ENCODE measurements around the gene BICD1. TPM values are rescaled to one million over a fixed set of nuclear protein-coding genes. Genes with fewer than 3 reads are reported as not detected.
"Not testable (repeated sequence)": the region's sequence is repeated elsewhere in the genome, so short reads cannot be mapped to it uniquely, and the experiment has no call there.

Gene BICD1
- total RNA-seq, 1 donor from 2014 or later: 13.1 TPM

GRCh38 chr12:32181498-32182175, 75.0 kb downstream of the BICD1 start:
- Histone ChIP-seq H3K36me3 (ENCODE audit: control insufficient read depth, insufficient read depth, low read length) (peaks cover 1% of the 10 kb centered on the region), H3K27me3 (ENCODE audit: control insufficient read depth, insufficient read depth, low read length) (no peaks in the 10 kb centered on the region), H3K4me3 (ENCODE audit: low read depth, low read length) (no peak overlapping the region)
- TF ChIP-seq CTCF (IDR thresholded peaks at IDR 0.05; ENCODE audit: insufficient read depth, low read length, poor library complexity, severe bottlenecking): no peak
- DNase-seq (ENCODE audit: low read depth): no peak

- DNase-seq (ENCODE audit: low read depth): no peak
- no peak for TF ChIP-seq CTCF (IDR thresholded peaks at IDR 0.05; ENCODE audit: insufficient read depth, low read length, poor library complexity, severe bottlenecking)
These were observed 77.0 kb downstream of the BICD1 start for GRCh38 chr12:32183650-32184049.

GRCh38 chr12:32187127-32187526, 80.5 kb downstream of the BICD1 start:
- not testable (repeated sequence) for DNase-seq (ENCODE audit: low read depth); H3K36me3 ChIP-seq (ENCODE audit: control insufficient read depth, insufficient read depth, low read length); H3K27me3 ChIP-seq (ENCODE audit: control insufficient read depth, insufficient read depth, low read length); H3K4me3 ChIP-seq (ENCODE audit: low read depth, low read length)

More at GRCh38 chr12:32183650-32184049, 77.0 kb downstream of the BICD1 start:
- H3K36me3 ChIP-seq (ENCODE audit: control insufficient read depth, insufficient read depth, low read length): peaks cover 1% of the 10 kb centered on the region
- H3K27me3 ChIP-seq (ENCODE audit: control insufficient read depth, insufficient read depth, low read length): no peaks in the 10 kb centered on the region
- H3K4me3 ChIP-seq (ENCODE audit: low read depth, low read length): no peak overlapping the region

- H3K36me3 ChIP-seq (ENCODE audit: control insufficient read depth, insufficient read depth, low read length): no peaks in the 10 kb centered on the region
These were observed 84.8 kb downstream of the BICD1 start for GRCh38 chr12:32191445-32191844.

GRCh38 chr12:32196250-32197198, 89.9 kb downstream of the BICD1 start:
- no peak for TF ChIP-seq CTCF (IDR thresholded peaks at IDR 0.05; ENCODE audit: insufficient read depth, low read length, poor library complexity, severe bottlenecking)

More at GRCh38 chr12:32191445-32191844, 84.8 kb downstream of the BICD1 start:
- no peak for TF ChIP-seq CTCF (IDR thresholded peaks at IDR 0.05; ENCODE audit: insufficient read depth, low read length, poor library complexity, severe bottlenecking)
- DNase-seq (ENCODE audit: low read depth): no peak
- no peaks in the 10 kb centered on the region for H3K27me3 ChIP-seq (ENCODE audit: control insufficient read depth, insufficient read depth, low read length)
- no peak overlapping the region for H3K4me3 ChIP-seq (ENCODE audit: low read depth, low read length)

GRCh38 chr12:32197421-32197820, 90.8 kb downstream of the BICD1 start:
- Histone ChIP-seq H3K4me3 (ENCODE audit: low read depth, low read length) (no peak overlapping the region), H3K27me3 (ENCODE audit: control insufficient read depth, insufficient read depth, low read length) (no peaks in the 10 kb centered on the region), H3K36me3 (ENCODE audit: control insufficient read depth, insufficient read depth, low read length) (no peaks in the 10 kb centered on the region)
- no peak for DNase-seq (ENCODE audit: low read depth)
- no peak for TF ChIP-seq CTCF (IDR thresholded peaks at IDR 0.05; ENCODE audit: insufficient read depth, low read length, poor library complexity, severe bottlenecking)

More at GRCh38 chr12:32196250-32197198, 89.9 kb downstream of the BICD1 start:
- no peak for DNase-seq (ENCODE audit: low read depth)
- H3K4me3 ChIP-seq (ENCODE audit: low read depth, low read length): no peak overlapping the region
- no peaks in the 10 kb centered on the region for H3K27me3 ChIP-seq (ENCODE audit: control insufficient read depth, insufficient read depth, low read length)
- no peaks in the 10 kb centered on the region for H3K36me3 ChIP-seq (ENCODE audit: control insufficient read depth, insufficient read depth, low read length)
